ENCODE data around the gene ZNF366.

- TF ChIP-seq ZBTB33 (IDR thresholded peaks at IDR 0.05; ENCODE audit: extremely low read depth, insufficient replicate concordance, low read length) (no peak), SP1 (IDR thresholded peaks at IDR 0.05; ENCODE audit: low read depth) (no peak), POLR2AphosphoS5 (IDR thresholded peaks at IDR 0.05; ENCODE audit: low read depth, low read length) (no peak)
Measured at GRCh38 chr5:72408603-72409002, 98.6 kb downstream of the ZNF366 start.
